ENCODE data around the gene KCNK16.

DNA sequence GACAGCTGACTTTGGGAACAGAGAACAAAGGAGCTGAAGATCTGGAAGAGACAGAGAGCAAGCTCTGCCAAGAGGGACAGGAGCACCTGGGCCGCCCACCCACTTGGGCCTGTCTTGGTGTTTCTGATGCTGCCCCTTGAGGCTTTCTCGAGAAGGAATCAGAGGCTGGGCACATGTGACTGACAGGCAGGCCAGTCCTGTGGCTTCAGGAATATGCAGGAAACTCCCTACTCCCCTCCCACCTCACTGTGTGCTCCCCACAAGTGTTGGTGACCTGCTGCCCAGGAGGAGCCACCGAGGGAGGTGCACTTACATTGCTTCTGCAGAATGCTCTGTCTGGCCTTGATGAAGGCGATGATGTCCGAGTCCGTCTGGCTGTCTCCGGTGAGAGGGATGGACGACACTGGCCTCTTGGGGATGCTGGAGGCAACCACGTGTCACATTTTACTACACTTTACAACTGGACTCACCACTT lies 20.9 kb upstream of the KCNK16 start:
- TF ChIP-seq, protein P1, sequence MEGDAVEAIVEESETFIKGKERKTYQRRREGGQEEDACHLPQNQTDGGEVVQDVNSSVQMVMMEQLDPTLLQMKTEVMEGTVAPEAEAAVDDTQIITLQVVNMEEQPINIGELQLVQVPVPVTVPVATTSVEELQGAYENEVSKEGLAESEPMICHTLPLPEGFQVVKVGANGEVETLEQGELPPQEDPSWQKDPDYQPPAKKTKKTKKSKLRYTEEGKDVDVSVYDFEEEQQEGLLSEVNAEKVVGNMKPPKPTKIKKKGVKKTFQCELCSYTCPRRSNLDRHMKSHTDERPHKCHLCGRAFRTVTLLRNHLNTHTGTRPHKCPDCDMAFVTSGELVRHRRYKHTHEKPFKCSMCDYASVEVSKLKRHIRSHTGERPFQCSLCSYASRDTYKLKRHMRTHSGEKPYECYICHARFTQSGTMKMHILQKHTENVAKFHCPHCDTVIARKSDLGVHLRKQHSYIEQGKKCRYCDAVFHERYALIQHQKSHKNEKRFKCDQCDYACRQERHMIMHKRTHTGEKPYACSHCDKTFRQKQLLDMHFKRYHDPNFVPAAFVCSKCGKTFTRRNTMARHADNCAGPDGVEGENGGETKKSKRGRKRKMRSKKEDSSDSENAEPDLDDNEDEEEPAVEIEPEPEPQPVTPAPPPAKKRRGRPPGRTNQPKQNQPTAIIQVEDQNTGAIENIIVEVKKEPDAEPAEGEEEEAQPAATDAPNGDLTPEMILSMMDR (IDR thresholded peaks at IDR 0.05) = no peak
- no peak for TF ChIP-seq EZH2 (IDR thresholded peaks at IDR 0.05)

Data from neural progenitor cell (in vitro differentiated cells).